ENCODE data around the gene USF2.

DNA sequence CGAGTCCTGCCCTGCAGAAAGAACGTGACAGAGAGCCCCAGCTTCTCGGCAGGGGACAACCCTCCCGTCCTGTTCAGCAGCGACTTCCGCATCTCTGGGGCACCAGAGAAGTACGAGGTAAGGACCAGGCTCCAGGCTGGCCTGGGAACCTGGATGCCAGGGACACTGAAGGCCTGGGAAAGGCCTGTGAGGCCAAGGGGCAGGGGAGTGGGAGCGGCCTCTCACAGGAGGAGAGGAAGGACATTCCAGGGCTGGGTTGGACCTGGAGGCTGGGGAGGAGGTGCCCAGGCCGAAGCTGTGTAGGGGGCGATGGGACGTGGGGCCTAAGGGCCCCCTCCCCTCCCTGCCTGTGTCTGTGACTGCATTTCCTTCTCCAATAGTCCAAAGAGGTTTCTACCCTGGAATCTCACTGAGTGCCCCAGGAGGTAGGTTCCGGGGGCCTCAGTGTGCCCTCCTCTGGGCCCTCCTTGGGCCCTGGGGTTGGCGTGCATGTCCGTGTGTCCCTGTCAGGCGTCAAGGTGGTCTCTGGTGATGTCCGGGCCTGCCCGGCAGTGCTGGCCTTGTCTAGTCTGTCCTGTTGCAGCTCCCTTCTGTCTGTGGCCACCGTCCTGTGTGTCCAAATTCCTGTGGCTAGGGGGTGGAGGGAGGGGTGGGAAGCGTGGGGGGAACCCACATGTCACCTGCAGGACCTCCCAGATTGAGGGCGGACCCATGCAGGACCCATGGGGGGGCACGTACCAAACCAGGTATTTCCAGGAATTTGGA, 43.3 kb downstream of the USF2 start:
- TF ChIP-seq, protein P1, sequence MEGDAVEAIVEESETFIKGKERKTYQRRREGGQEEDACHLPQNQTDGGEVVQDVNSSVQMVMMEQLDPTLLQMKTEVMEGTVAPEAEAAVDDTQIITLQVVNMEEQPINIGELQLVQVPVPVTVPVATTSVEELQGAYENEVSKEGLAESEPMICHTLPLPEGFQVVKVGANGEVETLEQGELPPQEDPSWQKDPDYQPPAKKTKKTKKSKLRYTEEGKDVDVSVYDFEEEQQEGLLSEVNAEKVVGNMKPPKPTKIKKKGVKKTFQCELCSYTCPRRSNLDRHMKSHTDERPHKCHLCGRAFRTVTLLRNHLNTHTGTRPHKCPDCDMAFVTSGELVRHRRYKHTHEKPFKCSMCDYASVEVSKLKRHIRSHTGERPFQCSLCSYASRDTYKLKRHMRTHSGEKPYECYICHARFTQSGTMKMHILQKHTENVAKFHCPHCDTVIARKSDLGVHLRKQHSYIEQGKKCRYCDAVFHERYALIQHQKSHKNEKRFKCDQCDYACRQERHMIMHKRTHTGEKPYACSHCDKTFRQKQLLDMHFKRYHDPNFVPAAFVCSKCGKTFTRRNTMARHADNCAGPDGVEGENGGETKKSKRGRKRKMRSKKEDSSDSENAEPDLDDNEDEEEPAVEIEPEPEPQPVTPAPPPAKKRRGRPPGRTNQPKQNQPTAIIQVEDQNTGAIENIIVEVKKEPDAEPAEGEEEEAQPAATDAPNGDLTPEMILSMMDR (IDR thresholded peaks at IDR 0.05), result no peak
- TF ChIP-seq POLR2A (IDR thresholded peaks at IDR 0.05), result no peak

All from thyroid gland (tissue), 4 donors.